Body of pancreas (tissue), 4 donors: ENCODE results near the gene MGAT2. TPM values are rescaled to one million over a fixed set of nuclear protein-coding genes. Genes with fewer than 3 reads are reported as not detected.

Experiments used
- ATAC-seq: fragments of 150-250 bp; one replicate; pipeline ENCODE4 v1.9.1; 2016
- DNase-seq, 4 donors: peaks; one replicate each; pipeline ENCODE4 v3.0.0-alpha.2; 2019
- H3K27ac ChIP-seq, 4 donors: fragments of 200-600 bp; sonication (generic); 1 replicate in 3 of 4; 2 replicates in 1 of 4; pipeline versions ENCODE4 v1.5.1 to v1.6.1; 2016 to 2019; ENCODE audit warnings: mild to moderate bottlenecking in 1 of 4, mixed read lengths in 1 of 4, moderate library complexity in 1 of 4
- H3K27me3 ChIP-seq, 2 donors: fragments of 200-600 bp; sonication (generic); one replicate each; pipeline ENCODE4 v1.6.0; 2016; ENCODE audit warnings: mild to moderate bottlenecking in 1 of 2
- H3K36me3 ChIP-seq, 2 donors: fragments of 200-600 bp; sonication (generic); replicated peaks in 1 of 2; 2 replicates each; pipeline ENCODE4 v1.5.1; 2016; ENCODE audit warnings: low read depth in 2 of 2; ENCODE audit not compliant: insufficient read depth in 1 of 2
- H3K4me1 ChIP-seq: fragments of 200-600 bp; sonication (generic); one replicate; pipeline ENCODE4 v1.6.0; 2016
- H3K4me3 ChIP-seq, 2 donors: fragments of 200-600 bp; sonication (generic); 1 replicate in 1 of 2; 2 replicates in 1 of 2; pipeline ENCODE4 v1.5.1; 2016 to 2019
- H3K9me3 ChIP-seq, 3 donors: fragments of 200-600 bp; sonication (generic); 1 replicate in 2 of 3; 2 replicates in 1 of 3; pipeline ENCODE4 v1.5.1; 2016
- CTCF ChIP-seq, 7 experiments: fragments of 450-650 bp in 4 of 7; fragments of 200-600 bp in 3 of 7; sonication (generic) in 3 of 7; IDR thresholded peaks; one replicate each; pipeline ENCODE4 v1.5.1; 2016 to 2019; ENCODE audit warnings: antibody characterized with exemption in 7 of 7
- POLR2A ChIP-seq, 3 donors: fragments of 450-650 bp; IDR thresholded peaks; one replicate each; pipeline ENCODE4 v1.6.1; 2016; ENCODE audit warnings: antibody characterized with exemption in 3 of 3, mild to moderate bottlenecking in 2 of 3
- WGBS, 2 donors: methylation state at CpG; one replicate each; pipeline ENCODE4 v1.1.5; 2017; 5-methylcytosine and 5-hydroxymethylcytosine counted together
- intact Hi-C: fragments of 100-400 bp; cut with DNase I; formaldehyde crosslinking; loops from one replicate; pipeline ENCODE4 v1.15.1; 2023
- total RNA-seq, 2 donors: library from RNA; depleted of rRNA; stranded (reverse); fragments of >200 nt; gene quantifications; one replicate each; pipeline ENCODE4 v1.1.0, GENCODE V29; 2016

MGAT2 gene
- total RNA-seq, 2 donors from 2014 or later, result 27.5 to 37.6 TPM

GRCh38 chr14:49594347-49595091 lies 26.1 kb upstream of the MGAT2 start:
- intact Hi-C loops, result no loop called here
- H3K9me3 ChIP-seq, result no peaks in the 10 kb centered on the region
- H3K27ac ChIP-seq, result peak overlapping the region in 1 of 4 donors; percentile 30
- H3K36me3 ChIP-seq, result no peaks in the 10 kb centered on the region
- no peaks in the 10 kb centered on the region for H3K27me3 ChIP-seq
- TF ChIP-seq POLR2A (IDR thresholded peaks at IDR 0.05), result no peak
- H3K4me3 ChIP-seq, result no peak overlapping the region
- H3K4me1 ChIP-seq, result peaks cover 20% of the 10 kb centered on the region
- ATAC-seq (no peak), DNase-seq (peak in 2 of 4 donors; percentile 29 to 54)
- WGBS, 2 donors, result 16 to 21% methylated on average over 4 of the region's 4 CpGs

- Histone ChIP-seq H3K27ac (peak overlapping the region; percentile 96 to 99 (median 98)), H3K27me3 (no peaks in the 10 kb centered on the region), H3K36me3 (no peaks in the 10 kb centered on the region), H3K4me3 (peak overlapping the region; percentile 52 to 71), H3K9me3 (no peaks in the 10 kb centered on the region), H3K4me1 (peaks cover 25% of the 10 kb centered on the region)
- peak in 1 of 4 donors; percentile 52 for DNase-seq
- intact Hi-C loops, result no loop called here
- TF ChIP-seq POLR2A (IDR thresholded peaks at IDR 0.05), result no peak
- no peak for TF ChIP-seq CTCF (IDR thresholded peaks at IDR 0.05)
- WGBS, 2 donors, result 0 to 1% methylated on average over 14 to 15 of the region's 15 CpGs
- ATAC-seq, result no peak
Observed at GRCh38 chr14:49598189-49598484, 22.5 kb upstream of the MGAT2 start.

- peak; percentile 92 for ATAC-seq
- WGBS, 2 donors, result 0% methylated on average over 21 to 77 of the region's 77 CpGs
- peaks cover 25% of the 10 kb centered on the region for H3K4me1 ChIP-seq
- H3K27ac ChIP-seq, result peak within 1 kb of the TSS; percentile 96 to 99 (median 98)
- DNase-seq, result peak; percentile 83 to 90 (median 86)
- intact Hi-C loops, result no loop called here
- no peaks in the 10 kb centered on the region for H3K27me3 ChIP-seq
- no peaks in the 10 kb centered on the region for H3K36me3 ChIP-seq
- TF ChIP-seq CTCF (IDR thresholded peaks at IDR 0.05) (peak in 2 of 7 experiments; percentile 13 to 25), POLR2A (IDR thresholded peaks at IDR 0.05) (peak; percentile 65 to 92 (median 88))
- peak within 1 kb of the TSS; percentile 52 to 71 for H3K4me3 ChIP-seq
- no peaks in the 10 kb centered on the region for H3K9me3 ChIP-seq
Observed at GRCh38 chr14:49598485-49599300, 21.9 kb upstream of the MGAT2 start, which contains the start of gene LRR1. Gene LRR1 (plus strand): TSS chr14:49598940. CDS start chr14:49599021, 81 bp downstream.

- Histone ChIP-seq H3K36me3 (no peaks in the 10 kb centered on the region), H3K27me3 (no peaks in the 10 kb centered on the region), H3K4me3 (no peak overlapping the region), H3K27ac (no peak overlapping the region), H3K4me1 (no peaks in the 10 kb centered on the region), H3K9me3 (no peaks in the 10 kb centered on the region)
- intact Hi-C loops, result no loop called here
- no peak for DNase-seq
- ATAC-seq, result no peak
- TF ChIP-seq POLR2A (IDR thresholded peaks at IDR 0.05) (no peak), CTCF (IDR thresholded peaks at IDR 0.05) (no peak)
- WGBS, 2 donors, result 94 to 95% methylated on average over 6 of the region's 6 CpGs
Observed at GRCh38 chr14:49607583-49607982, 13.0 kb upstream of the MGAT2 start.

GRCh38 chr14:49612251-49612650 lies 8.3 kb upstream of the MGAT2 start:
- ATAC-seq (no peak), DNase-seq (no peak)
- no peaks in the 10 kb centered on the region for H3K9me3 ChIP-seq
- no peaks in the 10 kb centered on the region for H3K4me1 ChIP-seq
- no peak overlapping the region for H3K4me3 ChIP-seq
- H3K27ac ChIP-seq, result no peak overlapping the region
- H3K27me3 ChIP-seq, result no peaks in the 10 kb centered on the region
- WGBS, 2 donors, result 90 to 95% methylated on average over 4 of the region's 4 CpGs
- no peak for TF ChIP-seq CTCF (IDR thresholded peaks at IDR 0.05)
- H3K36me3 ChIP-seq, result no peaks in the 10 kb centered on the region
- intact Hi-C loops, result no loop called here
